Measurements from ENCODE around the gene GNL2. TPM values are rescaled to one million over a fixed set of nuclear protein-coding genes. Genes with fewer than 3 reads are reported as not detected.
"Not testable (repeated sequence)": the region's sequence is repeated elsewhere in the genome, so short reads cannot be mapped to it uniquely, and the experiment has no call there.

The GNL2 gene
- total RNA-seq, 1 experiment from 2014 or later = 170 TPM

- no peak for DNase-seq
- peak overlapping the region; percentile 93 for H3K4me3 ChIP-seq (ENCODE audit: insufficient read depth, low read depth, low read length)
- peaks cover 9% of the 10 kb centered on the region for H3K36me3 ChIP-seq (replicated peaks; ENCODE audit: control insufficient read depth, insufficient read depth, low read length)
- H3K27me3 ChIP-seq (ENCODE audit: control insufficient read depth, insufficient read depth, low read length) = peaks cover 2% of the 10 kb centered on the region; the same call in 1 of the 2 replicates
Observed at GRCh38 chr1:37596182-37596667, 488 bp upstream of the GNL2 start.

- peaks cover 25% of the 10 kb centered on the region for H3K36me3 ChIP-seq (replicated peaks; ENCODE audit: control insufficient read depth, insufficient read depth, low read length)
- peaks cover 2% of the 10 kb centered on the region; the same call in 1 of the 2 replicates for H3K27me3 ChIP-seq (ENCODE audit: control insufficient read depth, insufficient read depth, low read length)
- no peak overlapping the region for H3K4me3 ChIP-seq (ENCODE audit: insufficient read depth, low read depth, low read length)
- no peak for DNase-seq
Observed at GRCh38 chr1:37593726-37594125, 2.0 kb downstream of the GNL2 start.

- Histone ChIP-seq H3K36me3 (replicated peaks; ENCODE audit: control insufficient read depth, insufficient read depth, low read length) (peaks cover 36% of the 10 kb centered on the region), H3K4me3 (ENCODE audit: insufficient read depth, low read depth, low read length) (no peak overlapping the region), H3K27me3 (ENCODE audit: control insufficient read depth, insufficient read depth, low read length) (no peaks in the 10 kb centered on the region)
- DNase-seq = no peak
Observed at GRCh38 chr1:37588939-37589338, 6.8 kb downstream of the GNL2 start.

- H3K27me3 ChIP-seq (ENCODE audit: control insufficient read depth, insufficient read depth, low read length); DNase-seq; H3K4me3 ChIP-seq (ENCODE audit: insufficient read depth, low read depth, low read length): not testable (repeated sequence)
- H3K36me3 ChIP-seq (replicated peaks; ENCODE audit: control insufficient read depth, insufficient read depth, low read length) = peaks cover 30% of the 10 kb centered on the region
Observed at GRCh38 chr1:37584544-37584943, 11.2 kb downstream of the GNL2 start.

GRCh38 chr1:37575692-37576091, 20.0 kb downstream of the GNL2 start:
- no peak overlapping the region for H3K4me3 ChIP-seq (ENCODE audit: insufficient read depth, low read depth, low read length)
- H3K27me3 ChIP-seq (ENCODE audit: control insufficient read depth, insufficient read depth, low read length) = no peaks in the 10 kb centered on the region
- no peak for DNase-seq
- peaks cover 54% of the 10 kb centered on the region for H3K36me3 ChIP-seq (replicated peaks; ENCODE audit: control insufficient read depth, insufficient read depth, low read length)

- Histone ChIP-seq H3K4me3 (ENCODE audit: insufficient read depth, low read depth, low read length) (no peak overlapping the region), H3K36me3 (replicated peaks; ENCODE audit: control insufficient read depth, insufficient read depth, low read length) (peaks cover 55% of the 10 kb centered on the region), H3K27me3 (ENCODE audit: control insufficient read depth, insufficient read depth, low read length) (no peaks in the 10 kb centered on the region)
- DNase-seq = no peak
Observed at GRCh38 chr1:37574834-37575480, 20.8 kb downstream of the GNL2 start.

GRCh38 chr1:37570528-37571334, 25.0 kb downstream of the GNL2 start:
- no peak overlapping the region for H3K4me3 ChIP-seq (ENCODE audit: insufficient read depth, low read depth, low read length)
- no peaks in the 10 kb centered on the region for H3K27me3 ChIP-seq (ENCODE audit: control insufficient read depth, insufficient read depth, low read length)
- peaks cover 68% of the 10 kb centered on the region for H3K36me3 ChIP-seq (replicated peaks; ENCODE audit: control insufficient read depth, insufficient read depth, low read length)
- no peak for DNase-seq

GRCh38 chr1:37567023-37567422, 28.7 kb downstream of the GNL2 start:
- DNase-seq = no peak
- no peaks in the 10 kb centered on the region for H3K27me3 ChIP-seq (ENCODE audit: control insufficient read depth, insufficient read depth, low read length)
- H3K36me3 ChIP-seq (replicated peaks; ENCODE audit: control insufficient read depth, insufficient read depth, low read length) = peaks cover 42% of the 10 kb centered on the region
- no peak overlapping the region for H3K4me3 ChIP-seq (ENCODE audit: insufficient read depth, low read depth, low read length)

GRCh38 chr1:37564892-37565291, 30.8 kb downstream of the GNL2 start:
- no peak overlapping the region for H3K4me3 ChIP-seq (ENCODE audit: insufficient read depth, low read depth, low read length)
- DNase-seq = no peak
- H3K36me3 ChIP-seq (replicated peaks; ENCODE audit: control insufficient read depth, insufficient read depth, low read length) = peaks cover 33% of the 10 kb centered on the region
- H3K27me3 ChIP-seq (ENCODE audit: control insufficient read depth, insufficient read depth, low read length) = no peaks in the 10 kb centered on the region

- Histone ChIP-seq H3K4me3 (ENCODE audit: insufficient read depth, low read depth, low read length) (no peak overlapping the region), H3K36me3 (replicated peaks; ENCODE audit: control insufficient read depth, insufficient read depth, low read length) (peaks cover 22% of the 10 kb centered on the region)
- DNase-seq = no peak
Observed at GRCh38 chr1:37562984-37563383, 32.8 kb downstream of the GNL2 start.

GRCh38 chr1:37561133-37562132, 34.3 kb downstream of the GNL2 start:
- Histone ChIP-seq H3K4me3 (ENCODE audit: insufficient read depth, low read depth, low read length) (no peak overlapping the region), H3K36me3 (replicated peaks; ENCODE audit: control insufficient read depth, insufficient read depth, low read length) (peaks cover 10% of the 10 kb centered on the region), H3K27me3 (ENCODE audit: control insufficient read depth, insufficient read depth, low read length) (peaks cover 3% of the 10 kb centered on the region; the same call in 1 of the 2 replicates)
- DNase-seq = peak; percentile 72

More at GRCh38 chr1:37562984-37563383, 32.8 kb downstream of the GNL2 start:
- no peaks in the 10 kb centered on the region; the same call in 1 of the 2 replicates for H3K27me3 ChIP-seq (ENCODE audit: control insufficient read depth, insufficient read depth, low read length)

GRCh38 chr1:37560401-37561132, 35.2 kb downstream of the GNL2 start:
- H3K27me3 ChIP-seq (ENCODE audit: control insufficient read depth, insufficient read depth, low read length) = peaks cover 3% of the 10 kb centered on the region; the same call in 1 of the 2 replicates
- no peak for DNase-seq
- peaks cover 3% of the 10 kb centered on the region for H3K36me3 ChIP-seq (replicated peaks; ENCODE audit: control insufficient read depth, insufficient read depth, low read length)
- no peak overlapping the region for H3K4me3 ChIP-seq (ENCODE audit: insufficient read depth, low read depth, low read length)

GRCh38 chr1:37559957-37560379, 35.8 kb downstream of the GNL2 start:
- not testable (repeated sequence) for DNase-seq; H3K4me3 ChIP-seq (ENCODE audit: insufficient read depth, low read depth, low read length); H3K27me3 ChIP-seq (ENCODE audit: control insufficient read depth, insufficient read depth, low read length); H3K36me3 ChIP-seq (replicated peaks; ENCODE audit: control insufficient read depth, insufficient read depth, low read length)

All from H7 (cell line).